Neutrophil (primary cell): ENCODE data around the gene MYLK4.

Experiments
- H3K27ac ChIP-seq: fragments of 200-600 bp; sonication (generic); 2 replicates; pipeline ENCODE4 v1.5.1; 2016; ENCODE audit warnings: mild to moderate bottlenecking, moderate library complexity
- H3K27me3 ChIP-seq: fragments of 200-600 bp; sonication (generic); 2 replicates; pipeline ENCODE4 v1.6.0; 2016; ENCODE audit warnings: mild to moderate bottlenecking
- H3K36me3 ChIP-seq: fragments of 200-600 bp; sonication (generic); 2 replicates; pipeline ENCODE4 v1.5.1; 2017
- H3K4me1 ChIP-seq, 2 experiments: fragments of 200-600 bp in 1 of 2; sonication (generic) in 1 of 2; 1 replicate in 1 of 2; 2 replicates in 1 of 2; pipeline versions ENCODE4 v1.5.1 to v1.6.1; 2013 to 2016; ENCODE audit warnings: low read depth in 1 of 2, low read length in 1 of 2, mild to moderate bottlenecking in 1 of 2, moderate library complexity in 1 of 2; ENCODE audit not compliant: control insufficient read depth in 1 of 2, insufficient read depth in 1 of 2
- H3K4me3 ChIP-seq, 2 experiments: fragments of 200-600 bp in 1 of 2; sonication (generic) in 1 of 2; 1 replicate in 1 of 2; 2 replicates in 1 of 2; pipeline ENCODE4 v1.5.1; 2013 to 2016; ENCODE audit warnings: low read depth in 1 of 2, low read length in 1 of 2, mild to moderate bottlenecking in 1 of 2, moderate library complexity in 1 of 2
- H3K9me3 ChIP-seq: fragments of 200-600 bp; sonication (generic); 2 replicates; pipeline ENCODE4 v1.5.1; 2016
- CTCF ChIP-seq: fragments of 200-600 bp; sonication (generic); IDR thresholded peaks from 2 replicates; pipeline ENCODE4 v1.5.1; 2016; ENCODE audit warnings: antibody characterized with exemption

MYLK4 gene

GRCh38 chr6:2744209-2744771 lies 6.4 kb downstream of the MYLK4 start:
- Histone ChIP-seq H3K9me3 (no peaks in the 10 kb centered on the region), H3K27me3 (no peaks in the 10 kb centered on the region), H3K4me1 (no peaks in the 10 kb centered on the region), H3K27ac (no peak overlapping the region), H3K36me3 (no peaks in the 10 kb centered on the region), H3K4me3 (no peak overlapping the region)
- TF ChIP-seq CTCF = no peak

- H3K27me3 ChIP-seq = no peaks in the 10 kb centered on the region
- no peaks in the 10 kb centered on the region for H3K4me1 ChIP-seq
- TF ChIP-seq CTCF = no peak
- no peak overlapping the region for H3K27ac ChIP-seq
- no peak overlapping the region for H3K4me3 ChIP-seq
- no peaks in the 10 kb centered on the region for H3K9me3 ChIP-seq
- H3K36me3 ChIP-seq = no peaks in the 10 kb centered on the region
Observed at GRCh38 chr6:2743280-2744208, 7.2 kb downstream of the MYLK4 start.

GRCh38 chr6:2741756-2742155 lies 9.0 kb downstream of the MYLK4 start:
- no peaks in the 10 kb centered on the region for H3K36me3 ChIP-seq
- no peak overlapping the region for H3K4me3 ChIP-seq
- no peaks in the 10 kb centered on the region for H3K27me3 ChIP-seq
- no peak overlapping the region for H3K27ac ChIP-seq
- no peak for TF ChIP-seq CTCF
- H3K4me1 ChIP-seq = no peaks in the 10 kb centered on the region
- no peaks in the 10 kb centered on the region for H3K9me3 ChIP-seq

- Histone ChIP-seq H3K36me3 (no peaks in the 10 kb centered on the region), H3K9me3 (no peaks in the 10 kb centered on the region), H3K4me3 (no peak overlapping the region), H3K4me1 (no peaks in the 10 kb centered on the region), H3K27ac (no peak overlapping the region), H3K27me3 (no peaks in the 10 kb centered on the region)
- no peak for TF ChIP-seq CTCF
Observed at GRCh38 chr6:2740581-2740980, 10.1 kb downstream of the MYLK4 start.

- no peaks in the 10 kb centered on the region for H3K36me3 ChIP-seq
- no peak for TF ChIP-seq CTCF
- no peaks in the 10 kb centered on the region for H3K4me1 ChIP-seq
- no peaks in the 10 kb centered on the region for H3K9me3 ChIP-seq
- no peak overlapping the region for H3K27ac ChIP-seq
- H3K4me3 ChIP-seq = no peak overlapping the region
- no peaks in the 10 kb centered on the region for H3K27me3 ChIP-seq
Observed at GRCh38 chr6:2739335-2739734, 11.4 kb downstream of the MYLK4 start.
